Gastroesophageal sphincter (tissue), 4 donors: ENCODE results near the gene TMEM150C. TPM values are rescaled to one million over a fixed set of nuclear protein-coding genes. Genes with fewer than 3 reads are reported as not detected.
A peak's percentile ranks its signal among the peaks of the same experiment; 100 is the strongest.
"Not testable (repeated sequence)": the region's sequence is repeated elsewhere in the genome, so short reads cannot be mapped to it uniquely, and the experiment has no call there.

Experiments used
- ATAC-seq: fragments of 150-250 bp; one replicate; pipeline ENCODE4 v1.9.1; 2016; ENCODE audit warnings: mild to moderate bottlenecking, moderate library complexity
- H3K27ac ChIP-seq, 4 donors: fragments of 200-600 bp; sonication (generic) in 3 of 4; 1 replicate in 3 of 4; 2 replicates in 1 of 4; pipeline ENCODE4 v1.5.1; 2016 to 2019
- H3K27me3 ChIP-seq: fragments of 200-600 bp; sonication (generic); one replicate; pipeline ENCODE4 v1.5.1; 2019
- H3K36me3 ChIP-seq, 2 donors: fragments of 200-600 bp; sonication (generic); one replicate each; pipeline ENCODE4 v1.5.1; 2019; ENCODE audit warnings: control low read depth in 1 of 2
- H3K4me1 ChIP-seq, 3 donors: fragments of 200-600 bp; sonication (generic); 1 replicate in 2 of 3; 2 replicates in 1 of 3; pipeline ENCODE4 v1.5.1; 2016 to 2019; ENCODE audit warnings: control low read depth in 2 of 3
- H3K4me3 ChIP-seq, 2 donors: fragments of 200-600 bp; sonication (generic); one replicate each; pipeline ENCODE4 v1.5.1; 2019; ENCODE audit warnings: mild to moderate bottlenecking in 1 of 2, moderate library complexity in 1 of 2
- H3K9me3 ChIP-seq, 3 donors: fragments of 200-600 bp; sonication (generic); one replicate each; pipeline ENCODE4 v1.5.1; 2017 to 2019; ENCODE audit warnings: control low read depth in 2 of 3
- CTCF ChIP-seq, 4 experiments: fragments of 200-600 bp in 2 of 4; fragments of 450-650 bp in 2 of 4; sonication (generic) in 1 of 4; IDR thresholded peaks; one replicate each; pipeline ENCODE4 v1.5.1; 2017 to 2019; ENCODE audit warnings: antibody characterized with exemption in 4 of 4, mild to moderate bottlenecking in 2 of 4, moderate library complexity in 2 of 4
- EP300 ChIP-seq: sonication (generic); formaldehyde crosslinking; IDR thresholded peaks from one replicate; pipeline ENCODE4 v1.6.1; 2017; ENCODE audit warnings: antibody characterized with exemption, mild to moderate bottlenecking
- POLR2A ChIP-seq, 2 donors: fragments of 450-650 bp; IDR thresholded peaks; one replicate each; pipeline ENCODE4 v1.6.1; 2017; ENCODE audit warnings: antibody characterized with exemption in 2 of 2, mild to moderate bottlenecking in 2 of 2, moderate library complexity in 1 of 2
- POLR2AphosphoS5 ChIP-seq: sonication (generic); formaldehyde crosslinking; IDR thresholded peaks from one replicate; pipeline ENCODE4 v1.6.1; 2017; ENCODE audit warnings: antibody characterized with exemption
- WGBS, 2 donors: methylation state at CpG; one replicate each; pipeline ENCODE4 v1.1.5; 2018; ENCODE audit warnings: low coverage in 1 of 2; 5-methylcytosine and 5-hydroxymethylcytosine counted together
- total RNA-seq, 4 donors: library from RNA; depleted of rRNA; stranded (reverse); fragments of >200 nt; gene quantifications; one replicate each; pipeline ENCODE4 v1.1.0, GENCODE V29; 2016

Gene TMEM150C
- total RNA-seq, 4 donors from 2014 or later = 3.5 to 10.0 (median 4.8) TPM

GRCh38 chr4:82560853-82561785 lies 669 bp downstream of the TMEM150C start:
- no peak for TF ChIP-seq POLR2AphosphoS5
- no peak for TF ChIP-seq POLR2A (IDR thresholded peaks at IDR 0.05)
- TF ChIP-seq EP300 = no peak
- TF ChIP-seq CTCF (IDR thresholded peaks at IDR 0.05) = no peak
- H3K36me3 ChIP-seq = no peaks in the 10 kb centered on the region
- H3K9me3 ChIP-seq = no peaks in the 10 kb centered on the region
- peak overlapping the region in 1 of 4 donors; percentile 58 for H3K27ac ChIP-seq
- peak overlapping the region in 1 of 2 donors; percentile 74 for H3K4me3 ChIP-seq
- peaks cover 17% of the 10 kb centered on the region for H3K27me3 ChIP-seq
- peak; percentile 69 for ATAC-seq
- 41 to 72% methylated on average over 4 to 9 of the region's 61 CpGs for whole genome bisulfite sequencing, 2 donors
- peaks cover 0 to 16% (median 0%) of the 10 kb centered on the region in 3 donors for H3K4me1 ChIP-seq

- ATAC-seq = no peak
- no peaks in the 10 kb centered on the region for H3K36me3 ChIP-seq
- peaks cover 17% of the 10 kb centered on the region for H3K27me3 ChIP-seq
- TF ChIP-seq POLR2A (IDR thresholded peaks at IDR 0.05) (no peak), CTCF (IDR thresholded peaks at IDR 0.05) (no peak), EP300 (no peak), POLR2AphosphoS5 (no peak)
- H3K4me1 ChIP-seq = peaks cover 0 to 16% (median 0%) of the 10 kb centered on the region in 3 donors
- H3K9me3 ChIP-seq = no peaks in the 10 kb centered on the region
- H3K27ac ChIP-seq = no peak overlapping the region
- WGBS, 2 donors = 92 to 93% methylated on average over 2 to 4 of the region's 4 CpGs
- no peak overlapping the region for H3K4me3 ChIP-seq
Measured at GRCh38 chr4:82559735-82560120, 2.1 kb downstream of the TMEM150C start.

GRCh38 chr4:82559090-82559734 lies 2.6 kb downstream of the TMEM150C start:
- Histone ChIP-seq H3K4me1 (peaks cover 0 to 16% (median 0%) of the 10 kb centered on the region in 3 donors), H3K27me3 (peaks cover 17% of the 10 kb centered on the region)
- not testable (repeated sequence) for ATAC-seq, H3K9me3 ChIP-seq, H3K27ac ChIP-seq, H3K36me3 ChIP-seq, H3K4me3 ChIP-seq
- 79 to 89% methylated on average over 5 to 8 of the region's 13 CpGs for WGBS, 2 donors

GRCh38 chr4:82555276-82555675 lies 6.5 kb downstream of the TMEM150C start:
- no peak for ATAC-seq
- no peaks in the 10 kb centered on the region for H3K9me3 ChIP-seq
- no peaks in the 10 kb centered on the region for H3K36me3 ChIP-seq
- H3K4me3 ChIP-seq = no peak overlapping the region
- peaks cover 8% of the 10 kb centered on the region for H3K27me3 ChIP-seq
- 80 to 100% methylated on average over 1 to 3 of the region's 3 CpGs for WGBS, 2 donors
- no peak overlapping the region for H3K27ac ChIP-seq
- no peak for TF ChIP-seq CTCF (IDR thresholded peaks at IDR 0.05)
- TF ChIP-seq POLR2A (IDR thresholded peaks at IDR 0.05) = no peak
- no peak for TF ChIP-seq POLR2AphosphoS5
- TF ChIP-seq EP300 = no peak
- H3K4me1 ChIP-seq = no peaks in the 10 kb centered on the region

- no peak overlapping the region for H3K4me3 ChIP-seq
- H3K36me3 ChIP-seq = no peaks in the 10 kb centered on the region
- TF ChIP-seq POLR2A (IDR thresholded peaks at IDR 0.05) = no peak
- TF ChIP-seq POLR2AphosphoS5 = no peak
- no peak for TF ChIP-seq EP300
- TF ChIP-seq CTCF (IDR thresholded peaks at IDR 0.05) = no peak
- peaks cover 5% of the 10 kb centered on the region for H3K27me3 ChIP-seq
- ATAC-seq = no peak
- no peaks in the 10 kb centered on the region for H3K4me1 ChIP-seq
- no peak overlapping the region for H3K27ac ChIP-seq
- WGBS, 2 donors = 88 to 95% methylated on average over 3 of the region's 3 CpGs
- H3K9me3 ChIP-seq = no peaks in the 10 kb centered on the region
Measured at GRCh38 chr4:82553020-82553419, 8.8 kb downstream of the TMEM150C start.
